Hepatocyte (in vitro differentiated cells): ENCODE measurements around the gene PPM1A.

Experiments
- EZH2phosphoT487 ChIP-seq: fragments of 200-600 bp; sonication (generic); IDR thresholded peaks from one replicate; pipeline ENCODE4 v1.6.1; 2018; ENCODE audit warnings: antibody characterized with exemption, mild to moderate bottlenecking, low read depth, moderate library complexity; ENCODE audit not compliant: unreplicated experiment, severe bottlenecking
- TF ChIP-seq, protein P1 (sequence below): fragments of 200-600 bp; sonication (generic); IDR thresholded peaks from 2 replicates; pipeline ENCODE4 v1.5.1; 2016; ENCODE audit warnings: antibody characterized with exemption, mild to moderate bottlenecking; ENCODE audit not compliant: poor library complexity

DNA sequence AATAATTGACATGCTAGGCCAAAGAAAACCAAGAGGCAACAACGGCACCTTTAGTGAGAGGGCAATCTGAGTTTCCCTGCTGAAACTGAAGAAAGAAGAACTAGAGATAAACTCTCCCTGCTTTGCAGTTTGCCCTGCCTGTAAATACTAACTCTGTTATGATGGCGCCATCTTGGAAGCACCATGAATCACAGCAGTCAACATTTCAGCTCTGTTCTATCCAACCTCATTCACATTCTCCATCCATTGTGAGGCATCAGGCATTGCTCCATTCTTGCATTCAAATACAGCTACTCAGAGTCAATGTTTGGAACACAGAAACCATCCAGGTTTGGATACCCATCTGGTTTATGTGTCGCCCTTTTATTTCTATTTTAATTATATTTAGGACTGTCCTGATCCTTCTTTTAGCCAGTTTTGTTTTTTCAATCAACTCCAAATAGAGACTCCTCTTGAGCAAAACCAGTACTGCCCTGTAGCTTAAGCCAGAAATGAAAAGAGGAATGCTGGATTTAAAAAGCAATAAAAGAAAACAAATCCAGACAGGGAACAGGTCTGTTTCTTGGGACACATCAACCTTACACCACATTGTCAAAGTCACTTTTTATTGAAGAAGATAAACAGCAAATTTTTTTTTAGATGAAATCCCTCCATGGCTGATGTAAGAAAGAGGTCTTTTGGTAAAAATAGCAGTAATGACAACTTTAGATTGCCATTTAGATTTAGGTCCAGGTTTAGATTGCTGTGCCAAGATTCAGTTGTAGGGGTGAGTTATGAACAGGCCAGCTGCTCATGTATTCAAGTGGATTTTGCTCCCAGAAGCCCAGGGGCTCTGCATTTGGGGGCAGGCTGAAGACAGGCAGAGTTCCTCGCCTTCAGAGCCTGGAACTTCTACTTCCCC is 33.3 kb upstream of the PPM1A start:
- TF ChIP-seq, protein P1, sequence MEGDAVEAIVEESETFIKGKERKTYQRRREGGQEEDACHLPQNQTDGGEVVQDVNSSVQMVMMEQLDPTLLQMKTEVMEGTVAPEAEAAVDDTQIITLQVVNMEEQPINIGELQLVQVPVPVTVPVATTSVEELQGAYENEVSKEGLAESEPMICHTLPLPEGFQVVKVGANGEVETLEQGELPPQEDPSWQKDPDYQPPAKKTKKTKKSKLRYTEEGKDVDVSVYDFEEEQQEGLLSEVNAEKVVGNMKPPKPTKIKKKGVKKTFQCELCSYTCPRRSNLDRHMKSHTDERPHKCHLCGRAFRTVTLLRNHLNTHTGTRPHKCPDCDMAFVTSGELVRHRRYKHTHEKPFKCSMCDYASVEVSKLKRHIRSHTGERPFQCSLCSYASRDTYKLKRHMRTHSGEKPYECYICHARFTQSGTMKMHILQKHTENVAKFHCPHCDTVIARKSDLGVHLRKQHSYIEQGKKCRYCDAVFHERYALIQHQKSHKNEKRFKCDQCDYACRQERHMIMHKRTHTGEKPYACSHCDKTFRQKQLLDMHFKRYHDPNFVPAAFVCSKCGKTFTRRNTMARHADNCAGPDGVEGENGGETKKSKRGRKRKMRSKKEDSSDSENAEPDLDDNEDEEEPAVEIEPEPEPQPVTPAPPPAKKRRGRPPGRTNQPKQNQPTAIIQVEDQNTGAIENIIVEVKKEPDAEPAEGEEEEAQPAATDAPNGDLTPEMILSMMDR = no peak
- no peak for TF ChIP-seq EZH2phosphoT487
